GM23338 (cell line): ENCODE measurements around the gene PARP12. TPM values are rescaled to one million over a fixed set of nuclear protein-coding genes. Genes with fewer than 3 reads are reported as not detected.

Source experiments
- polyA plus RNA-seq: library from polyadenylated mRNA; unstranded; fragments of >200 nt; fragmentation: Nextera tagmentation; extraction: Ambion mirVana; gene quantifications from 2 replicates; pipeline ENCODE4 v1.2.1, GENCODE V29; 2016
- small RNA-seq: library from RNA; depleted of rRNA; stranded (forward); fragments of <200 nt; gene quantifications from one replicate; pipeline ENCODE3, GENCODE V24; 2014; ENCODE audit warnings: low replicate concordance
- total RNA-seq: library from RNA; depleted of rRNA; stranded (reverse); fragments of >200 nt; shearing (Covaris generic); gene quantifications from 2 replicates; pipeline ENCODE4 v1.2.3, GENCODE V29; 2014; rRNA removed

PARP12 gene
- total and polyA plus RNA-seq, 2 experiments from 2014 or later = 2.7 to 10.3 TPM

Small RNAs within 50 kb of the gene (small RNA-seq; reads per million reads assigned to genes)
- not detected for gene RF00019

Other genes with a start within 250 kb of the PARP12 start
- 1.0 TPM in 1 of 2 replicates, not detected in the other for gene TBXAS1, start 233.7 kb downstream of the PARP12 start, total RNA-seq
- 0.89 and 1.3 TPM in 2 replicates for gene TBXAS1, start 233.7 kb downstream of the PARP12 start, polyA plus RNA-seq
- gene KDM7A, start 114.0 kb upstream of the PARP12 start, total RNA-seq = 9.4 and 10.8 TPM in 2 replicates
- gene KDM7A, start 114.0 kb upstream of the PARP12 start, polyA plus RNA-seq = 2.0 and 2.3 TPM in 2 replicates